ENCODE data around the gene ZBTB46.

The ZBTB46 gene

DNA sequence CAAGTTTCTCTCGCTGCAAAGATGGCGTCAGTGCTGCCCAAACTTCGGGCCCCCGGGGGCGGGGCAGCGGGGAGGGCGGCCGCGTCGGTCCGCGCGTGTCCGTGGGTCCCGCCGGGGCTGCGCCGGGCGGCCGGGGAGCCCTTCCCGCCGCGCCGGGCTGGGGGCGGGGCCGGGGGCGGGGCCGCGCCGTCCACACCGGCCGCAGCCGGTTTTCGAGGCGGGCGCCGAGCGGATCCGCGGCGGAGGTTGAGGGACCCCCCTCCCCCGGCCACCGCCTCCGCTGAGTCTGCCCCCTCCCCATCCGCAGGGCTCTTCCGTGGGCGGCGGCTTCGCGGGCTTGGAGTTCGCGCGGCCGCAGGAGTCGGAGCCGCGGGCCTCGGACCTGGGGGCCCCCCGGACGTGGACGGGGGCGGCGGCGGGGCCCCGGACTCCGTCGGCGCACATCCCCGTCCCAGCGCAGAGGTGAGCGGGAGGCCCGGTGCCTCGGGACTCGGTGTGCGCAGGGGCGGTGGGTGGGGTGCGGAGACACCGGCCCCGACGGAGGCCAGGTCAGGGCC lies 90.9 kb downstream of the ZBTB46 start:
- peak; percentile 26 for DNase-seq (ENCODE audit: low read depth)
- peak overlapping the region; percentile 72 for H3K4me3 ChIP-seq (replicated peaks; ENCODE audit: low read depth, low read length)
- no peak for TF ChIP-seq CTCF (IDR thresholded peaks at IDR 0.05; ENCODE audit: low read length, missing control alignments)

- no peak for TF ChIP-seq CTCF (IDR thresholded peaks at IDR 0.05; ENCODE audit: low read length, missing control alignments)
- DNase-seq (ENCODE audit: low read depth): peak; percentile 71
- H3K4me3 ChIP-seq (replicated peaks; ENCODE audit: low read depth, low read length): peak within 1 kb of the TSS; percentile 72
Measured at GRCh38 chr20:63739130-63740069, 91.7 kb downstream of the ZBTB46 start, which contains the start of gene SLC2A4RG. Gene SLC2A4RG (plus strand): TSS chr20:63739776. CDS start chr20:63739913, 137 bp downstream.

GRCh38 chr20:63738687-63739129 lies 92.4 kb downstream of the ZBTB46 start:
- no peak for TF ChIP-seq CTCF (IDR thresholded peaks at IDR 0.05; ENCODE audit: low read length, missing control alignments)
- DNase-seq (ENCODE audit: low read depth): no peak
- H3K4me3 ChIP-seq (replicated peaks; ENCODE audit: low read depth, low read length): no peak overlapping the region

- TF ChIP-seq CTCF (IDR thresholded peaks at IDR 0.05; ENCODE audit: low read length, missing control alignments): no peak
- no peak overlapping the region for H3K4me3 ChIP-seq (replicated peaks; ENCODE audit: low read depth, low read length)
- no peak for DNase-seq (ENCODE audit: low read depth)
Measured at GRCh38 chr20:63737945-63738686, 92.9 kb downstream of the ZBTB46 start.

- H3K4me3 ChIP-seq (replicated peaks; ENCODE audit: low read depth, low read length): no peak overlapping the region
- no peak for TF ChIP-seq CTCF (IDR thresholded peaks at IDR 0.05; ENCODE audit: low read length, missing control alignments)
- DNase-seq (ENCODE audit: low read depth): no peak
Measured at GRCh38 chr20:63737695-63737944, 93.4 kb downstream of the ZBTB46 start.

DNA sequence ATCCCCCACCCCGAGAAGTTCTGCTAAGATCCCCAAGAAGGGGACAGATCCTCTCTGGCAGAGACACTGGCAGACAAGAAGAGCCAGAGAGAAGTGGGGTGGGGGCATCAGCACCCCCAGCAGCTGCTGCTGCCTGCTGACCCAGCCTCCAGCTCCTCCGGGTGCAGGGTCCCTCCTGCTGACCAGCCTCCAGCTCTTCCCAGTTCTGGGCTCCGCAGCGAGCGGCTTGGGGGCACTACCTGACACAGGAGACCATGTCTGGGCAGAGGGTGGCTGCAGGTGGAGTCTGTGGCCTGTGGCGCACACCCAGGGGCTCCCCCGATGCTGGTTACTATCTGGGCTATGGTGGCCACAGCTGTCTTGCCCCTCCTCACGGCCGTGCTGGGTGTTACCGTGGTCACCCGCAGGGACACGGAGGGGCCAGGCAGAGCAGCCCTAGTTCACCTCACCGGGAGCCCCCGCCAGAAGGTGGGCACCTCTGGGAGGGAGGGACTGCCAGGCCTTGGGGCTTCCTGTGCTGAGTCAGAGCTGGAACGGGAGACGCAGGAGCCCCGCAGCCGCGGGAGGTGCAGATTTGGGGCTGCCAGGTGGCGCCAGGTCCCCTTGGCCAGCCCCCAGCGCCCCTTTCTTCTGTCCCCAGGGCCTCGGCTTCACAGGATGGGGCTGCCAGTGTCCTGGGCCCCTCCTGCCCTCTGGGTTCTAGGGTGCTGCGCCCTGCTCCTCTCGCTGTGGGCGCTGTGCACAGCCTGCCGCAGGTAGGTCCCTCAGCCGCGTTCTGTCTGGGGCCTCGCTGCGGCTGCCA lies 94.0 kb downstream of the ZBTB46 start:
- H3K4me3 ChIP-seq (replicated peaks; ENCODE audit: low read depth, low read length): no peak overlapping the region
- TF ChIP-seq CTCF (IDR thresholded peaks at IDR 0.05; ENCODE audit: low read length, missing control alignments): no peak
- DNase-seq (ENCODE audit: low read depth): no peak

Measured in fibroblast of pulmonary artery (primary cell).